Body of pancreas (tissue), 4 donors: ENCODE measurements around the gene ACAA1. TPM values are rescaled to one million over a fixed set of nuclear protein-coding genes. Genes with fewer than 3 reads are reported as not detected.
A peak's percentile ranks its signal among the peaks of the same experiment; 100 is the strongest.

Experiments used
- ATAC-seq: fragments of 150-250 bp; one replicate; pipeline ENCODE4 v1.9.1; 2016
- DNase-seq, 4 donors: peaks; one replicate each; pipeline ENCODE4 v3.0.0-alpha.2; 2019
- H3K27ac ChIP-seq, 4 donors: fragments of 200-600 bp; sonication (generic); 1 replicate in 3 of 4; 2 replicates in 1 of 4; pipeline versions ENCODE4 v1.5.1 to v1.6.1; 2016 to 2019; ENCODE audit warnings: mild to moderate bottlenecking in 1 of 4, mixed read lengths in 1 of 4, moderate library complexity in 1 of 4
- H3K27me3 ChIP-seq, 2 donors: fragments of 200-600 bp; sonication (generic); one replicate each; pipeline ENCODE4 v1.6.0; 2016; ENCODE audit warnings: mild to moderate bottlenecking in 1 of 2
- H3K36me3 ChIP-seq, 2 donors: fragments of 200-600 bp; sonication (generic); replicated peaks in 1 of 2; 2 replicates each; pipeline ENCODE4 v1.5.1; 2016; ENCODE audit warnings: low read depth in 2 of 2; ENCODE audit not compliant: insufficient read depth in 1 of 2
- H3K4me1 ChIP-seq: fragments of 200-600 bp; sonication (generic); one replicate; pipeline ENCODE4 v1.6.0; 2016
- H3K4me3 ChIP-seq, 2 donors: fragments of 200-600 bp; sonication (generic); 1 replicate in 1 of 2; 2 replicates in 1 of 2; pipeline ENCODE4 v1.5.1; 2016 to 2019
- H3K9me3 ChIP-seq, 3 donors: fragments of 200-600 bp; sonication (generic); 1 replicate in 2 of 3; 2 replicates in 1 of 3; pipeline ENCODE4 v1.5.1; 2016
- POLR2A ChIP-seq, 3 donors: fragments of 450-650 bp; IDR thresholded peaks; one replicate each; pipeline ENCODE4 v1.6.1; 2016; ENCODE audit warnings: antibody characterized with exemption in 3 of 3, mild to moderate bottlenecking in 2 of 3
- WGBS, 2 donors: methylation state at CpG; one replicate each; pipeline ENCODE4 v1.1.5; 2017; 5-methylcytosine and 5-hydroxymethylcytosine counted together
- intact Hi-C: fragments of 100-400 bp; cut with DNase I; formaldehyde crosslinking; loops from one replicate; pipeline ENCODE4 v1.15.1; 2023
- total RNA-seq, 2 donors: library from RNA; depleted of rRNA; stranded (reverse); fragments of >200 nt; gene quantifications; one replicate each; pipeline ENCODE4 v1.1.0, GENCODE V29; 2016
- TF ChIP-seq, protein P1 (sequence below), 7 experiments: fragments of 450-650 bp in 4 of 7; fragments of 200-600 bp in 3 of 7; sonication (generic) in 3 of 7; IDR thresholded peaks; one replicate each; pipeline ENCODE4 v1.5.1; 2016 to 2019; ENCODE audit warnings: antibody characterized with exemption in 7 of 7

ACAA1 gene, protein sequence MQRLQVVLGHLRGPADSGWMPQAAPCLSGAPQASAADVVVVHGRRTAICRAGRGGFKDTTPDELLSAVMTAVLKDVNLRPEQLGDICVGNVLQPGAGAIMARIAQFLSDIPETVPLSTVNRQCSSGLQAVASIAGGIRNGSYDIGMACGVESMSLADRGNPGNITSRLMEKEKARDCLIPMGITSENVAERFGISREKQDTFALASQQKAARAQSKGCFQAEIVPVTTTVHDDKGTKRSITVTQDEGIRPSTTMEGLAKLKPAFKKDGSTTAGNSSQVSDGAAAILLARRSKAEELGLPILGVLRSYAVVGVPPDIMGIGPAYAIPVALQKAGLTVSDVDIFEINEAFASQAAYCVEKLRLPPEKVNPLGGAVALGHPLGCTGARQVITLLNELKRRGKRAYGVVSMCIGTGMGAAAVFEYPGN
- total RNA-seq = 10 to 100 TPM; 91.8 to 92.6 TPM

DNA sequence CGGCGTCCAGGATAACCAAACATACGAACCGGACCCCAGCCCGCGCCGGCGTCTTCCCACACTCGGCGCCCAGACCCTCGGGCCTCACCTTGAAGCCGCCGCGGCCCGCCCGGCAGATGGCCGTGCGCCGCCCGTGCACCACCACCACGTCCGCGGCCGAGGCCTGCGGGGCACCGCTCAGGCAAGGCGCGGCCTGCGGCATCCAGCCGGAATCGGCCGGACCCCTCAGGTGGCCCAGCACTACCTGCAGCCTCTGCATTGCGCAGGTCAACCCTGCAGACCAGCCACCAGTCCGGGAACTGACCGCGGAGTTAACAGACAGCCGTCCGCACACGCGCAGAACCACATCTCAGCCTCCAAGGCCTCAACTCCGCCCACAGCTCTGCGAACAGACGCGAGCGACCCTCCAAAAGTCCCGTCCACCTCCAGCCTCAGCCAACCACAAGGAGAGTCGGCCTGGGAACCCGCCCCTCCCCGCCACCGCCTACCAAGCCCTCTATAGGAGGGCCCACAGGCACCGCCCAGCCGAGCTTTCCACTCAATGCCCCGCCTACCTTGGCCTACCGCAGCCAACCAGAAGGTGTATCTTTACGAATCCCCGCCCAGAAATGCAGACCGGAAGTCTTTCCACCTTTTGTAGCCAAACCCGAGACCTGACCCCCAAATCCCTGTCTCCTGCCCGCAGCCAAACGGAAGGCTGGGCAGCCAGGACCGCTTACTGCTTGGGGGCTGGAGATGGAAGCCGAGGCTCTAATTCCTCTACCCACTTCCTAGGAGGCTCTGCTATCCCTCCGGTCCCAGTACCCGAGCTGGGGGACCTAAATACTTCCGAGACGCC lies at the start of gene ACAA1:
TSS of gene ACAA1 (minus strand) at position 351 of the 838 bp plus-strand sequence. CDS start at position 259, 92 bp downstream.
- Histone ChIP-seq H3K27ac (peak within 1 kb of the TSS; percentile 87 to 97 (median 92)), H3K36me3 (no peaks in the 10 kb centered on the region), H3K4me3 (peak within 1 kb of the TSS; percentile 84 to 95), H3K27me3 (no peaks in the 10 kb centered on the region), H3K4me1 (peaks cover 65% of the 10 kb centered on the region), H3K9me3 (no peaks in the 10 kb centered on the region)
- TF ChIP-seq POLR2A (IDR thresholded peaks at IDR 0.05) = peak; percentile 90 to 97 (median 96)
- TF ChIP-seq, protein P1, sequence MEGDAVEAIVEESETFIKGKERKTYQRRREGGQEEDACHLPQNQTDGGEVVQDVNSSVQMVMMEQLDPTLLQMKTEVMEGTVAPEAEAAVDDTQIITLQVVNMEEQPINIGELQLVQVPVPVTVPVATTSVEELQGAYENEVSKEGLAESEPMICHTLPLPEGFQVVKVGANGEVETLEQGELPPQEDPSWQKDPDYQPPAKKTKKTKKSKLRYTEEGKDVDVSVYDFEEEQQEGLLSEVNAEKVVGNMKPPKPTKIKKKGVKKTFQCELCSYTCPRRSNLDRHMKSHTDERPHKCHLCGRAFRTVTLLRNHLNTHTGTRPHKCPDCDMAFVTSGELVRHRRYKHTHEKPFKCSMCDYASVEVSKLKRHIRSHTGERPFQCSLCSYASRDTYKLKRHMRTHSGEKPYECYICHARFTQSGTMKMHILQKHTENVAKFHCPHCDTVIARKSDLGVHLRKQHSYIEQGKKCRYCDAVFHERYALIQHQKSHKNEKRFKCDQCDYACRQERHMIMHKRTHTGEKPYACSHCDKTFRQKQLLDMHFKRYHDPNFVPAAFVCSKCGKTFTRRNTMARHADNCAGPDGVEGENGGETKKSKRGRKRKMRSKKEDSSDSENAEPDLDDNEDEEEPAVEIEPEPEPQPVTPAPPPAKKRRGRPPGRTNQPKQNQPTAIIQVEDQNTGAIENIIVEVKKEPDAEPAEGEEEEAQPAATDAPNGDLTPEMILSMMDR (IDR thresholded peaks at IDR 0.05) = peak in 2 of 7 experiments; percentile 2 to 8
- intact Hi-C loops = no loop called here
- whole genome bisulfite sequencing, 2 donors = 0 to 1% methylated on average over 22 to 66 of the region's 66 CpGs
- DNase-seq (peak; percentile 100), ATAC-seq (peak; percentile 92)

DNA sequence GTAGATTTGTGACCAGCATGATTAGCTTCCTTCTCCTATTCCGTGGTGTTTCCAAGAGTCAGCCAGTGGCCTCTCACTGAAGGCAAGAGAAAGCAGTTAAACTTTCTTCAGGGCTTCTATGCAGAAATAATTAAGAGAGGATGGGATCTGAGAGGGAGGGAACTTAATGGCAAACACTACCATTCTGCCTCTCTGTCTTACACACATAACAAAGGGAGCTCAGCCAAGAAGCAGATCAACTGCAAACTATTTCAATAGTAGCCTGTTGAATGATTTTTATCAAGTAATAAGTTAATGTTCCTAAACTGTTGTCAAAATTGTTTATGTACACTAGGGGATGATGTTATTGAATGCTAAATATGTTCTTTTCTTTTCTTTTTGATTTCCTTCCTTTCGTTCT lies 40.3 kb upstream of the ACAA1 start:
- TF ChIP-seq POLR2A (IDR thresholded peaks at IDR 0.05) = no peak
- TF ChIP-seq, protein P1 (IDR thresholded peaks at IDR 0.05) = no peak
- no peaks in the 10 kb centered on the region for H3K27me3 ChIP-seq
- intact Hi-C loops = no loop called here
- no peak for DNase-seq
- H3K27ac ChIP-seq = no peak overlapping the region
- 38 to 64% methylated on average over 2 of the region's 2 CpGs for WGBS, 2 donors
- no peak for ATAC-seq
- H3K9me3 ChIP-seq = no peaks in the 10 kb centered on the region
- peaks cover 10% of the 10 kb centered on the region for H3K4me1 ChIP-seq
- H3K4me3 ChIP-seq = no peak overlapping the region
- H3K36me3 ChIP-seq = no peaks in the 10 kb centered on the region

DNA sequence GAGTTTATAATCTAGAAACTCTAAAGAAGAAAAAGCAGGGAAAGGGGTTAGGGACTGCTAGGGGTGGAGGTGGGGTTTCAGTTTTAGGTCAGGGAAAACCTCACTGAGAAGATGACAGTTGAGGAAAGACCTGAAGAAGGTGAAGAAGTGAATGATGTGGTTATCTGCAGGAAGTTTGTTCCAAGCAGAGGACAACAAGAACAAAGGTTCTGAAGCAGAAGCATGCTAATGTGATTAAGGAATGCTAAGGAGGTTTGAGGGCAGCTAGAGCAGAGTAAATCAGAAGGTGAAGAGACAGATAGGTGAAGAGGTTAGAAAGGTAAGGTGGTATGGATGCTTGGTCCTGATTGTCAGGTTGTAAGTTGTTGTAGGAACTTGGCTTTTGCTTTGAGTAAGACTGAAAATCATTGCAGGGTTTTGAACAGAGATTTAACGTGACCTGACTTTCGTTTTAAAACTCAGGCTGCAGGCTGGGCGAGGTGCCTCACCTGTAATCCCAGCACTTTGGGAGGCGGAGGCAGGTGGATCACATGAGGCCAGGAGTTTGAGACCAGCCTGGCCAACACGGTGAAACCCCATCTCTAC lies 37.0 kb upstream of the ACAA1 start:
- Histone ChIP-seq H3K27me3 (no peaks in the 10 kb centered on the region), H3K27ac (no peak overlapping the region), H3K4me1 (peaks cover 10% of the 10 kb centered on the region), H3K36me3 (no peaks in the 10 kb centered on the region), H3K9me3 (no peaks in the 10 kb centered on the region), H3K4me3 (no peak overlapping the region)
- DNase-seq (no peak), ATAC-seq (no peak)
- 83 to 85% methylated on average over 5 of the region's 5 CpGs for WGBS, 2 donors
- no peak for TF ChIP-seq POLR2A (IDR thresholded peaks at IDR 0.05)
- TF ChIP-seq, protein P1 (IDR thresholded peaks at IDR 0.05) = no peak
- intact Hi-C loops = no loop called here

DNA sequence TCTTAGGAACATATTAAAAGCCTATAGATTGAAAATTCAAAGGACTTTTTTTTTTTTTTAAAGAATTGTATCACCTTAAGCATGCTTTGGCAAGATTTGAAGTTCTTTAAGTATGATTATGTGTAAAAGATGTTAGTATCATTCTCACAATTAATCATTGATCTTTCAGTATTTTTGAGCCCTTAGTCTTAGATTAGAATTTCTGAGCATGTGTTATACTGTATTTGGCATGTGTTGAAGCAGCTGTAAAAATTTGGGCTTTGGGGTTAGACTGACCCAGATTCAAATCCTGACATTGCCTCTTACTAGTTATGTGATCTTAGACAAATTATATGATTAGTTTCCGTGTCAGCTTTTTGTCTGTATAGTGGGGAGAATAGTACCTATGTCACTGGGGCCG lies 34.7 kb upstream of the ACAA1 start:
- Histone ChIP-seq H3K27me3 (no peaks in the 10 kb centered on the region), H3K27ac (no peak overlapping the region), H3K36me3 (no peaks in the 10 kb centered on the region), H3K4me3 (no peak overlapping the region), H3K4me1 (peaks cover 21% of the 10 kb centered on the region), H3K9me3 (no peaks in the 10 kb centered on the region)
- no peak for ATAC-seq
- 75% methylated on average over 2 of the region's 2 CpGs for WGBS, 2 donors
- intact Hi-C loops = no loop called here
- no peak for DNase-seq
- TF ChIP-seq POLR2A (IDR thresholded peaks at IDR 0.05) = no peak
- TF ChIP-seq, protein P1 (IDR thresholded peaks at IDR 0.05) = no peak
